ENCODE results near the gene CBX6.

Gene CBX6

GRCh38 chr22:38870312-38870741 is 1.7 kb downstream of the CBX6 start:
- Histone ChIP-seq H3K36me3 (ENCODE audit: insufficient read depth, low read length) (peaks cover 20% of the 10 kb centered on the region), H3K4me3 (ENCODE audit: low read length) (peak overlapping the region; percentile 86), H3K9me3 (ENCODE audit: low read length) (no peaks in the 10 kb centered on the region), H3K27me3 (ENCODE audit: insufficient read depth, low read length) (no peaks in the 10 kb centered on the region), H3K4me1 (ENCODE audit: insufficient read depth, low read length) (peaks cover 33% of the 10 kb centered on the region), H2AFZ (ENCODE audit: low read depth, low read length) (no peak overlapping the region)

DNA sequence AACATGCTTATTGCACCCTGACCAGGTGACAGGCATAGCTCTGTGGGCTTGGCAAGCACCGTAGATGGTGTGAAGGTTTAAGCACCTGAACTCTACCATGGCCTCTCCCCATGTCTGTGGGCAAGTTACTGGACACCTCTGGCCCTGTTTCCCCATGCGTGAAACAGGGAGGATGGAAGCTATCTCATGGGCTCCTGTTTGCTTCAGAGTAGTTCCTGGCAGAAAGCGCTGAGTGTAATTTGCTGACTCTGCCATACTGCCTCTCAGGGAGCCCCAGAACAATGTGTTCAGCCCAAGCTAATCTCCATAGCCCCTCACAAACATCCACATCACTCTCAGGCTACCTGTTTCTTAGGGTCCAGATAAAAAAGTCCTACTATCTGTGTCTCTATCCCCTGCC is 2.4 kb downstream of the CBX6 start:
- no peaks in the 10 kb centered on the region for H3K9me3 ChIP-seq (ENCODE audit: low read length)
- no peak overlapping the region for H3K4me3 ChIP-seq (ENCODE audit: low read length)
- H3K4me1 ChIP-seq (ENCODE audit: insufficient read depth, low read length) = peaks cover 33% of the 10 kb centered on the region
- no peak overlapping the region for H2AFZ ChIP-seq (ENCODE audit: low read depth, low read length)
- H3K27me3 ChIP-seq (ENCODE audit: insufficient read depth, low read length) = no peaks in the 10 kb centered on the region
- H3K36me3 ChIP-seq (ENCODE audit: insufficient read depth, low read length) = peaks cover 22% of the 10 kb centered on the region

GRCh38 chr22:38868886-38869381 is 3.1 kb downstream of the CBX6 start:
- H3K4me1 ChIP-seq (ENCODE audit: insufficient read depth, low read length) = peaks cover 30% of the 10 kb centered on the region
- H3K27me3 ChIP-seq (ENCODE audit: insufficient read depth, low read length) = no peaks in the 10 kb centered on the region
- peaks cover 22% of the 10 kb centered on the region for H3K36me3 ChIP-seq (ENCODE audit: insufficient read depth, low read length)
- H2AFZ ChIP-seq (ENCODE audit: low read depth, low read length) = no peak overlapping the region
- H3K9me3 ChIP-seq (ENCODE audit: low read length) = no peaks in the 10 kb centered on the region
- H3K4me3 ChIP-seq (ENCODE audit: low read length) = no peak overlapping the region

DNA sequence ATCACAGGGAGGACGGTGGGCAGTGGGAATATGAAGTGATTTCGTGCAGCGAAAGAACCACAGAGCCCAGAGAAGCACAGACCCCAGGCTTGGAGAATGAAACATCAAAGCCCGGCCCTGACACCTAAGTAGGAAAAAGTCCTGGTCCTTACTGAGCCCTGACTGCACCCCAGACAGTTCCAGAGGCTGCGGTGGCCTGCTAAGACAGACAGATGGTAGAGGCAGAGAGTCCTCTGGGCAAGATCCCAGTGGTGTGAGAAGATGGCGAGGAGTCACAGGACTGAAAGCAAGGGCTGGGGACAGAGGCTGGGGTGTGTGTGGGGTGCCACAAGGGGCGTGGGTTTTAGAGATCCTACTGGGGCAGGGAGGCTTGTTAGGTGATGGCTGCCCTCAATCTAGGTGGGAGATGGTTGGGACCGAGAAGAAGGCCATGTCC is 3.7 kb downstream of the CBX6 start:
- Histone ChIP-seq H3K4me3 (ENCODE audit: low read length) (no peak overlapping the region), H3K4me1 (ENCODE audit: insufficient read depth, low read length) (peaks cover 25% of the 10 kb centered on the region), H3K36me3 (ENCODE audit: insufficient read depth, low read length) (peaks cover 22% of the 10 kb centered on the region), H2AFZ (ENCODE audit: low read depth, low read length) (no peak overlapping the region), H3K27me3 (ENCODE audit: insufficient read depth, low read length) (no peaks in the 10 kb centered on the region), H3K9me3 (ENCODE audit: low read length) (no peaks in the 10 kb centered on the region)

DNA sequence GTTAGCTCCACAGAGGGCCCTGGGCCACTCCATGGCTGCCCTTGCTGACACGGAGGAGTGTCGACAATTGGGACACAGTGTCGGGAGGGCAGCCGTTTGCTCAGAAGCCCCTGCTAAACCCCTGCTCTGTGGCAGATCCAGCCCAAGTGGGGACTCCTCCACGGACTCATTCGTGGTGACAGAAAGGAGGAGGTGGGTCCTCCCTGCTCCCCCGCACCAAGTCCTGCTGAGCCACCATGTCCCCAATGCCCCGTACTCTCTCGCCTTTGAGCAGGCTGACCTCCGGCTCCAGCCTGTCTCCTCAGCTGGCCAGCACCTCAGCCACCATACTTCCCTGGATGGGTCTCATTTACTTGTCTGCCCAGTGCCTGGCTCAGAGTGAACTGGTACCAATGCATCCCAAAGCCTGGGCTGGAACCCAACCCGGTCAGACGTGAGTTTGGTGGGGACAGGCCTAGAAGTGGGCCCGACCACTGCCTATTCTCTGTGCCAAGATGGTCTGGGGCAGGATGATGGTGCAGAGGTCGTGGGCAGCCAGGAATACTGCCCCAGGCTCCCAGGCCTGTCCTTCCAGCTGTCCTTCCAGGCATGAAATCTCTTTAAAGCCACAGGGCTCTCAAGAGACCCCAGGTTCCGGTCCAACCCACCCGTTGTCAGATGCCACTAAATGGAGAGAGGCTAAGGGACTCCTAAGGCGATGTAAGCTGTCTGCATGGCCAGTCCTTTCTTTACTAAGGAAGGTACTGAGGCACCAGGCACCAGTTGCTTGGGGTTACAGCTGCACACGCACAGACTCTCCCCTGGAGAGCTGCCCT is 4.3 kb downstream of the CBX6 start:
- H2AFZ ChIP-seq (ENCODE audit: low read depth, low read length) = no peak overlapping the region
- no peaks in the 10 kb centered on the region for H3K9me3 ChIP-seq (ENCODE audit: low read length)
- H3K4me3 ChIP-seq (ENCODE audit: low read length) = no peak overlapping the region
- H3K27me3 ChIP-seq (ENCODE audit: insufficient read depth, low read length) = no peaks in the 10 kb centered on the region
- peaks cover 20% of the 10 kb centered on the region for H3K4me1 ChIP-seq (ENCODE audit: insufficient read depth, low read length)
- peaks cover 22% of the 10 kb centered on the region for H3K36me3 ChIP-seq (ENCODE audit: insufficient read depth, low read length)

- no peak overlapping the region for H2AFZ ChIP-seq (ENCODE audit: low read depth, low read length)
- peaks cover 20% of the 10 kb centered on the region for H3K4me1 ChIP-seq (ENCODE audit: insufficient read depth, low read length)
- no peak overlapping the region for H3K4me3 ChIP-seq (ENCODE audit: low read length)
- H3K36me3 ChIP-seq (ENCODE audit: insufficient read depth, low read length) = peaks cover 22% of the 10 kb centered on the region
- no peaks in the 10 kb centered on the region for H3K9me3 ChIP-seq (ENCODE audit: low read length)
- no peaks in the 10 kb centered on the region for H3K27me3 ChIP-seq (ENCODE audit: insufficient read depth, low read length)
Measured at GRCh38 chr22:38867124-38867455, 4.9 kb downstream of the CBX6 start.

DNA sequence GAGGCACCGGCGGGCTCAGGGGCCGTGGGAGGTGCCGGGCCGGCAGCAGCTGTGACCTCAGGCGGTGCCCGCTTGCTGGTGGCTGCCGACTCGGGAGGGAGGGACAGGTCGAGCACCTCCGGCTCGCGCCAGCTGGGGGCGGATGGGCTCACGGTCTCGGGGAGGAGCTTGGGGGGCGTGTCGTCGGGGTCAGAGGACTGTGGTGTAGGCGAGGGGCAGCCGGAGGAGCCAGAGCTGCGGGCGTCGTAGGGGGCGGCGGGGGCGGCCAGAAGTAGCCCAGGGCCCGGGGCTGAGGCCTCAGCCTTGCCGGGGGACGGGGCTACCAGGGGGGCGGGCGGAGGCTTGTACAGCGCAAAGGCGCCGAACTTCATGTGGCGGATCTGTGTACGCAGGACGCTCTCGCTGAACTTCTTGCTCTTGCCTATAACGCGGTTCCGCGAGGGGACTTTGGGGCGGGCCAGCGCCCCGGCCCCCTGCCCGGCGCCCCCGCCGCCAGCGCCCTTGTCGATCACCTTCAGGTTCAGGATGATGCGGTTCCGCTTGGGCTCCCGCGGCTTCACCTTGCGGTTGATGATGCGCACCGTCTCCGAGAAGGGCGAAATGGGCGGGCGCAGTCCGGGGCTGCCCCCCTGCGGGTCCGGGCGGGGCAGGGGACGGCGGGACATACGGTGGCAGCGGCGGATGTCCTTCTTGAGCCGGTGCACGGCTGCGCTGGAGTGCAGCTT is 5.5 kb downstream of the CBX6 start:
- H2AFZ ChIP-seq (ENCODE audit: low read depth, low read length) = no peak overlapping the region
- H3K9me3 ChIP-seq (ENCODE audit: low read length) = no peaks in the 10 kb centered on the region
- peaks cover 20% of the 10 kb centered on the region for H3K4me1 ChIP-seq (ENCODE audit: insufficient read depth, low read length)
- peaks cover 22% of the 10 kb centered on the region for H3K36me3 ChIP-seq (ENCODE audit: insufficient read depth, low read length)
- H3K4me3 ChIP-seq (ENCODE audit: low read length) = no peak overlapping the region
- no peaks in the 10 kb centered on the region for H3K27me3 ChIP-seq (ENCODE audit: insufficient read depth, low read length)

- H3K4me3 ChIP-seq (ENCODE audit: low read length) = no peak overlapping the region
- H3K27me3 ChIP-seq (ENCODE audit: insufficient read depth, low read length) = no peaks in the 10 kb centered on the region
- peaks cover 22% of the 10 kb centered on the region for H3K36me3 ChIP-seq (ENCODE audit: insufficient read depth, low read length)
- H3K9me3 ChIP-seq (ENCODE audit: low read length) = no peaks in the 10 kb centered on the region
- H3K4me1 ChIP-seq (ENCODE audit: insufficient read depth, low read length) = peaks cover 19% of the 10 kb centered on the region
- H2AFZ ChIP-seq (ENCODE audit: low read depth, low read length) = no peak overlapping the region
Measured at GRCh38 chr22:38866024-38866398, 6.0 kb downstream of the CBX6 start.

GRCh38 chr22:38865201-38866023 is 6.6 kb downstream of the CBX6 start:
- peaks cover 13% of the 10 kb centered on the region for H3K4me1 ChIP-seq (ENCODE audit: insufficient read depth, low read length)
- H3K27me3 ChIP-seq (ENCODE audit: insufficient read depth, low read length) = no peaks in the 10 kb centered on the region
- H2AFZ ChIP-seq (ENCODE audit: low read depth, low read length) = no peak overlapping the region
- peaks cover 22% of the 10 kb centered on the region for H3K36me3 ChIP-seq (ENCODE audit: insufficient read depth, low read length)
- no peaks in the 10 kb centered on the region for H3K9me3 ChIP-seq (ENCODE audit: low read length)
- no peak overlapping the region for H3K4me3 ChIP-seq (ENCODE audit: low read length)

GRCh38 chr22:38864361-38865191 is 7.4 kb downstream of the CBX6 start:
- Histone ChIP-seq H3K4me3 (ENCODE audit: low read length) (no peak overlapping the region), H3K4me1 (ENCODE audit: insufficient read depth, low read length) (peaks cover 6% of the 10 kb centered on the region), H3K36me3 (ENCODE audit: insufficient read depth, low read length) (peaks cover 17% of the 10 kb centered on the region), H3K9me3 (ENCODE audit: low read length) (no peaks in the 10 kb centered on the region), H2AFZ (ENCODE audit: low read depth, low read length) (no peak overlapping the region), H3K27me3 (ENCODE audit: insufficient read depth, low read length) (no peaks in the 10 kb centered on the region)

DNA sequence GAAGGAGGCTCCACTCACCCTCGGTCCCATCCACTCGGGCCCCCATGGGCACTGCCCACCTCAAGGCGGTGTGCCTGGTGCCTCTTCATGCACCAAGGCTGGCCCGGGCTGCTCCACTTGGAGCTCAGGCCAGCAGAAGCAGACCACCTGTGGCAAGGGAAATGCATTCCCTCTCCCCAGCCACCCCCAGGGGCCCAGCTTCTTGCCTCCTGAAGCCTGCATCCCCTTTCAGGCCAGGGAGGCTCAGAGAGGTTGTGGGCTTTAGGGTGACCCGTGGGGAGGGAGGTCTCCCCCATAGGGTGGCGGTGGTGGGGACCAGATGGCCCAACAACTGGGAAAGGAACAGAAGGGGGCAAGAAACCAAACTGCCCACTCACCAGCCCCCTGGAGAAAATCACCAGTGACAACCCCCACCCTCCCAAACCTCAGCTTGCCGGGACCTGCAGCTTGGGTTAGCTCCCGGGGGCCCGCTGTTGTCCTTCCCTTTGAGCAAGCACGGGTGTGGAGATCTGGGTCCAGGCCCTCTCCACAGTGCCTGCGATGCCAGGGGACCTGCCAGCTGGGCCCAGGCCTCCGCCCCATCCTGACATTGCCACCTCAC is 8.4 kb downstream of the CBX6 start:
- Histone ChIP-seq H3K27me3 (ENCODE audit: insufficient read depth, low read length) (no peaks in the 10 kb centered on the region), H3K36me3 (ENCODE audit: insufficient read depth, low read length) (peaks cover 13% of the 10 kb centered on the region), H2AFZ (ENCODE audit: low read depth, low read length) (no peak overlapping the region), H3K4me3 (ENCODE audit: low read length) (no peak overlapping the region), H3K9me3 (ENCODE audit: low read length) (no peaks in the 10 kb centered on the region), H3K4me1 (ENCODE audit: insufficient read depth, low read length) (peaks cover 2% of the 10 kb centered on the region)
